ENCODE results near the gene SOX6. TPM values are rescaled to one million over a fixed set of nuclear protein-coding genes. Genes with fewer than 3 reads are reported as not detected.

The SOX6 gene
- total and polyA plus RNA-seq, 2 experiments from 2014 or later = 0.03 to 0.66 TPM

GRCh38 chr11:16382186-16382585 is 25.8 kb upstream of the SOX6 start (continued):
- TF ChIP-seq ZNF462 (CRISPR knock-in tag; IDR thresholded peaks at IDR 0.05) (no peak), ZNF114 (CRISPR knock-in tag; IDR thresholded peaks at IDR 0.05) (no peak), CTCF (conservative IDR thresholded peaks at IDR 0.05; ENCODE audit: low read depth in 2 of 2) (no peak), ZNF331 (CRISPR knock-in tag; IDR thresholded peaks at IDR 0.05; ENCODE audit: low read depth) (no peak), EZH2 (IDR thresholded peaks at IDR 0.05; ENCODE audit: low read depth, unreplicated experiment) (no peak), EZH2phosphoT487 (IDR thresholded peaks at IDR 0.05; ENCODE audit: unreplicated experiment) (no peak)
- TF ChIP-seq, protein P1, sequence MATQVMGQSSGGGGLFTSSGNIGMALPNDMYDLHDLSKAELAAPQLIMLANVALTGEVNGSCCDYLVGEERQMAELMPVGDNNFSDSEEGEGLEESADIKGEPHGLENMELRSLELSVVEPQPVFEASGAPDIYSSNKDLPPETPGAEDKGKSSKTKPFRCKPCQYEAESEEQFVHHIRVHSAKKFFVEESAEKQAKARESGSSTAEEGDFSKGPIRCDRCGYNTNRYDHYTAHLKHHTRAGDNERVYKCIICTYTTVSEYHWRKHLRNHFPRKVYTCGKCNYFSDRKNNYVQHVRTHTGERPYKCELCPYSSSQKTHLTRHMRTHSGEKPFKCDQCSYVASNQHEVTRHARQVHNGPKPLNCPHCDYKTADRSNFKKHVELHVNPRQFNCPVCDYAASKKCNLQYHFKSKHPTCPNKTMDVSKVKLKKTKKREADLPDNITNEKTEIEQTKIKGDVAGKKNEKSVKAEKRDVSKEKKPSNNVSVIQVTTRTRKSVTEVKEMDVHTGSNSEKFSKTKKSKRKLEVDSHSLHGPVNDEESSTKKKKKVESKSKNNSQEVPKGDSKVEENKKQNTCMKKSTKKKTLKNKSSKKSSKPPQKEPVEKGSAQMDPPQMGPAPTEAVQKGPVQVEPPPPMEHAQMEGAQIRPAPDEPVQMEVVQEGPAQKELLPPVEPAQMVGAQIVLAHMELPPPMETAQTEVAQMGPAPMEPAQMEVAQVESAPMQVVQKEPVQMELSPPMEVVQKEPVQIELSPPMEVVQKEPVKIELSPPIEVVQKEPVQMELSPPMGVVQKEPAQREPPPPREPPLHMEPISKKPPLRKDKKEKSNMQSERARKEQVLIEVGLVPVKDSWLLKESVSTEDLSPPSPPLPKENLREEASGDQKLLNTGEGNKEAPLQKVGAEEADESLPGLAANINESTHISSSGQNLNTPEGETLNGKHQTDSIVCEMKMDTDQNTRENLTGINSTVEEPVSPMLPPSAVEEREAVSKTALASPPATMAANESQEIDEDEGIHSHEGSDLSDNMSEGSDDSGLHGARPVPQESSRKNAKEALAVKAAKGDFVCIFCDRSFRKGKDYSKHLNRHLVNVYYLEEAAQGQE (IDR thresholded peaks at IDR 0.05; ENCODE audit: unreplicated experiment) = no peak

Measured in GM23338 (cell line).